GM12878 (cell line): ENCODE data around the gene RIPK4. TPM values are rescaled to one million over a fixed set of nuclear protein-coding genes. Genes with fewer than 3 reads are reported as not detected.

Experiments
- ATAC-seq: fragments of 200-7000 bp; cut with Tn5 transposase; 3 replicates; pipeline ENCODE4 v1.9.1; 2020; ENCODE audit warnings: mild to moderate bottlenecking, moderate library complexity
- BruUV-seq: library from RNA; stranded (reverse); fragments of 400-500 nt; replicated peaks from 2 replicates; lab custom pipeline; 2021; lab: Mats Ljungman, UMichigan
- CTCF ChIA-PET: fragments of 300-600 bp; sonication (Branson Sonifier 250); formaldehyde crosslinking; extraction: SDS; loops from one replicate; lab custom pipeline; 2021; ENCODE audit warnings: inconsistent platforms; lab: Yijun Ruan, JAX
- POLR2A ChIA-PET: fragments of 350-600 bp; formaldehyde crosslinking; extraction: SDS; loops from one replicate; lab custom pipeline; 2021; ENCODE audit warnings: inconsistent platforms; lab: Charles Lee
- RAD21 ChIA-PET: fragments of 300-600 bp; sonication (Branson Sonifier 250); formaldehyde crosslinking; loops from one replicate; lab custom pipeline; 2023; ENCODE audit warnings: antibody characterized with exemption; ENCODE audit not compliant: unreplicated experiment; lab: Charles Lee
- SMC1A ChIA-PET: fragments of 300-600 bp; sonication (Branson Sonifier 250); formaldehyde crosslinking; loops from one replicate; lab custom pipeline; 2023; ENCODE audit not compliant: unreplicated experiment, uncharacterized antibody; lab: Charles Lee
- DNase-seq: peaks from one replicate; pipeline ENCODE4 v3.0.0-alpha.2; 2011; ENCODE audit warnings: low read depth, low spot score
- FAIRE-seq: peaks from 3 replicates; lab custom pipeline; 2011; peaks lifted over from hg19 to GRCh38; lab: Jason Lieb, UNC
- H2AFZ ChIP-seq: 2 replicates; pipeline ENCODE4 v1.6.0; 2011; ENCODE audit warnings: low read depth, low read length, control low read depth; ENCODE audit not compliant: control insufficient read depth
- H3K27ac ChIP-seq: 2 replicates; pipeline ENCODE4 v1.5.1; 2011; ENCODE audit warnings: control low read depth; ENCODE audit not compliant: control insufficient read depth, insufficient read depth
- H3K27me3 ChIP-seq, 2 experiments: replicated peaks in 1 of 2; 2 replicates each; pipeline versions ENCODE4 v1.6.0 to v1.6.1; 2011; ENCODE audit warnings: low read length in 1 of 2; ENCODE audit not compliant: control insufficient read depth in 2 of 2, insufficient read depth in 2 of 2
- H3K36me3 ChIP-seq, 2 experiments: 2 replicates each; pipeline ENCODE4 v1.5.1; 2011; ENCODE audit warnings: low read length in 1 of 2; ENCODE audit not compliant: control insufficient read depth in 2 of 2, insufficient read depth in 2 of 2
- H3K4me1 ChIP-seq: 2 replicates; pipeline ENCODE4 v1.6.1; 2011; ENCODE audit warnings: mild to moderate bottlenecking, low read length, moderate library complexity, mixed read lengths; ENCODE audit not compliant: control insufficient read depth, insufficient read depth
- H3K4me2 ChIP-seq: 2 replicates; pipeline ENCODE4 v1.6.0; 2011; ENCODE audit warnings: control low read depth; ENCODE audit not compliant: control insufficient read depth, insufficient read depth
- H3K4me3 ChIP-seq: fragments of 200-600 bp; sonication (generic); 2 replicates; pipeline ENCODE4 v1.5.1; 2016
- H3K79me2 ChIP-seq: 2 replicates; pipeline ENCODE4 v1.6.0; 2011; ENCODE audit warnings: low read length; ENCODE audit not compliant: control insufficient read depth, insufficient read depth
- H3K9ac ChIP-seq: 2 replicates; pipeline ENCODE4 v1.8.0; 2011; ENCODE audit warnings: low read length, control low read depth, mixed read lengths; ENCODE audit not compliant: control insufficient read depth, insufficient read depth
- H3K9me3 ChIP-seq: replicated peaks from 3 replicates; pipeline ENCODE4 v1.5.1; 2011; ENCODE audit warnings: mild to moderate bottlenecking, low read length; ENCODE audit not compliant: control insufficient read depth, insufficient read depth
- H4K20me1 ChIP-seq: 2 replicates; pipeline ENCODE4 v1.6.0; 2011; ENCODE audit not compliant: control insufficient read depth, insufficient read depth
- HDAC2 ChIP-seq: fragments of 200-600 bp; sonication (generic); IDR thresholded peaks from 2 replicates; pipeline ENCODE4 v1.6.1; 2017
- HDAC6 ChIP-seq: fragments of 200-600 bp; sonication (generic); IDR thresholded peaks from one replicate; pipeline ENCODE4 v1.8.0; 2017; ENCODE audit warnings: antibody characterized with exemption; ENCODE audit not compliant: unreplicated experiment
- NFIC ChIP-seq: IDR thresholded peaks from 2 replicates; pipeline ENCODE4 v1.6.1; 2012; ENCODE audit warnings: low read depth, mild to moderate bottlenecking, inconsistent platforms, low read length, moderate library complexity
- SREBF2 ChIP-seq: IDR thresholded peaks from 2 replicates; pipeline ENCODE4 v1.6.1; 2012; ENCODE audit warnings: mild to moderate bottlenecking, low read length
- TCF12 ChIP-seq: IDR thresholded peaks from 2 replicates; pipeline ENCODE4 v1.6.1; 2011; ENCODE audit warnings: low read depth, mild to moderate bottlenecking, low read length
- WGBS: methylation state at CpG from one replicate; pipeline ENCODE4 v1.1.6; 2016; ENCODE audit warnings: low lambda C conversion rate; ENCODE audit not compliant: insufficient replicate concordance, insufficient coverage; ENCODE audit errors: missing lambda C conversion rate; 5-methylcytosine and 5-hydroxymethylcytosine counted together
- in situ Hi-C: fragments of 300-500 bp; cut with MboI; formaldehyde crosslinking; loops from 9 replicates; pipeline ENCODE4 v1.14.3; 2018; ENCODE audit warnings: mixed read lengths
- intact Hi-C: fragments of 100-400 bp; cut with micrococcal nuclease; formaldehyde crosslinking; loops from one replicate; pipeline ENCODE4 v1.14.2; 2022; ENCODE audit not compliant: unreplicated experiment
- polyA plus RNA-seq, 11 experiments: library from polyadenylated mRNA; depleted of rRNA in 4 of 11; unstranded in 6 of 11; stranded (reverse) in 5 of 11; fragments of >200 nt; fragmentation: Nextera tagmentation in 4 of 11; fragmentation: Illumina TruSeq in 1 of 11; extraction: Ambion mirVana in 4 of 11; extraction: Trizol in 1 of 11; gene quantifications; 1 replicate in 1 of 11; 2 replicates in 10 of 11; pipeline versions ENCODE4 v1.2.1 to v1.2.3, GENCODE V29; 2011 to 2016; ENCODE audit warnings: inconsistent platforms in 2 of 11, missing spikeins in 2 of 11, low read depth in 1 of 11
- total RNA-seq, 4 experiments: library from RNA; depleted of rRNA in 3 of 4; stranded (reverse); fragments of >200 nt in 3 of 4; fragmentation: Illumina TruSeq in 1 of 4; extraction: Trizol in 1 of 4; gene quantifications; 2 replicates each; pipeline versions ENCODE4 v1.2.1 to v1.2.3, GENCODE V29; 2013 to 2021
- TF ChIP-seq, protein P1 (sequence below): fragments of 450-650 bp; IDR thresholded peaks from 2 replicates; pipeline ENCODE4 v1.6.1; 2017; ENCODE audit warnings: antibody characterized with exemption, mild to moderate bottlenecking, moderate library complexity
- TF ChIP-seq, protein P2 (sequence below): fragments of 450-650 bp; IDR thresholded peaks from 2 replicates; pipeline ENCODE4 v1.6.1; 2017; ENCODE audit warnings: low read depth, mild to moderate bottlenecking, moderate library complexity
- TF ChIP-seq, protein P3 (sequence below): fragments of 150-350 bp; IDR thresholded peaks from 2 replicates; pipeline ENCODE4 v1.6.1; 2016; ENCODE audit warnings: low read depth, low read length
- TF ChIP-seq, protein P4 (sequence below): IDR thresholded peaks from 2 replicates; pipeline ENCODE4 v1.6.1; 2012; ENCODE audit warnings: low read depth, low read length, improper control_type of control experiment
- TF ChIP-seq, protein P5 (sequence below): fragments of 450-650 bp; IDR thresholded peaks from 2 replicates; pipeline ENCODE4 v1.6.1; 2017; ENCODE audit warnings: borderline replicate concordance
- TF ChIP-seq, protein P6 (sequence below): fragments of 450-650 bp; IDR thresholded peaks from 2 replicates; pipeline ENCODE4 v1.6.1; 2014; ENCODE audit warnings: mild to moderate bottlenecking

RIPK4 gene
- total and polyA plus RNA-seq, 10 of the 15 experiments (the other 5 are each of a cell fraction or from before 2014, with no cell fraction given) = 0.05 TPM; not detected in 9

DNA sequence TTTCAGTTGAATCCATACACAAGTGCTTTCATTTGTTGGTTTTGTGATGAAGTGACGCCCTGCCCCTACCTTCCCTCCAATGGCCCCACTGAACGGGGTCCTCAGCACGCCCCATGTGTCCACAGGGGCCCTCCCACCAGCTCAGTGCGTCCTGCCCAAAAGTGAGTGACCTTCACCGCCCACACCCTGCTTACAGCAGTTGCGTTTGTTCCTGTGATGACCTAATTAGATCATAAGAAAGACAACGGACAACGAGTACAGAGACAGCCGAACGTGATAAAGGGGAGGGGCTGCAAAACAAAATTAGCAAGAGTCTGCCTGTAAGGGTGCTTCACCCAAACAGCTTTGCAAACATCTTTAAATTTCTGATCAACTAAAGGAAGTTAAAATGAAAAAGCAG, 38.2 kb upstream of the RIPK4 start (continued):
- TF ChIP-seq, protein P1, sequence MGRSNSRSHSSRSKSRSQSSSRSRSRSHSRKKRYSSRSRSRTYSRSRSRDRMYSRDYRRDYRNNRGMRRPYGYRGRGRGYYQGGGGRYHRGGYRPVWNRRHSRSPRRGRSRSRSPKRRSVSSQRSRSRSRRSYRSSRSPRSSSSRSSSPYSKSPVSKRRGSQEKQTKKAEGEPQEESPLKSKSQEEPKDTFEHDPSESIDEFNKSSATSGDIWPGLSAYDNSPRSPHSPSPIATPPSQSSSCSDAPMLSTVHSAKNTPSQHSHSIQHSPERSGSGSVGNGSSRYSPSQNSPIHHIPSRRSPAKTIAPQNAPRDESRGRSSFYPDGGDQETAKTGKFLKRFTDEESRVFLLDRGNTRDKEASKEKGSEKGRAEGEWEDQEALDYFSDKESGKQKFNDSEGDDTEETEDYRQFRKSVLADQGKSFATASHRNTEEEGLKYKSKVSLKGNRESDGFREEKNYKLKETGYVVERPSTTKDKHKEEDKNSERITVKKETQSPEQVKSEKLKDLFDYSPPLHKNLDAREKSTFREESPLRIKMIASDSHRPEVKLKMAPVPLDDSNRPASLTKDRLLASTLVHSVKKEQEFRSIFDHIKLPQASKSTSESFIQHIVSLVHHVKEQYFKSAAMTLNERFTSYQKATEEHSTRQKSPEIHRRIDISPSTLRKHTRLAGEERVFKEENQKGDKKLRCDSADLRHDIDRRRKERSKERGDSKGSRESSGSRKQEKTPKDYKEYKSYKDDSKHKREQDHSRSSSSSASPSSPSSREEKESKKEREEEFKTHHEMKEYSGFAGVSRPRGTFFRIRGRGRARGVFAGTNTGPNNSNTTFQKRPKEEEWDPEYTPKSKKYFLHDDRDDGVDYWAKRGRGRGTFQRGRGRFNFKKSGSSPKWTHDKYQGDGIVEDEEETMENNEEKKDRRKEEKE = no peak
- TF ChIP-seq NFIC = no peak
- TF ChIP-seq TCF12 = no peak
- TF ChIP-seq, all 136 proteins: peak for 0

DNA sequence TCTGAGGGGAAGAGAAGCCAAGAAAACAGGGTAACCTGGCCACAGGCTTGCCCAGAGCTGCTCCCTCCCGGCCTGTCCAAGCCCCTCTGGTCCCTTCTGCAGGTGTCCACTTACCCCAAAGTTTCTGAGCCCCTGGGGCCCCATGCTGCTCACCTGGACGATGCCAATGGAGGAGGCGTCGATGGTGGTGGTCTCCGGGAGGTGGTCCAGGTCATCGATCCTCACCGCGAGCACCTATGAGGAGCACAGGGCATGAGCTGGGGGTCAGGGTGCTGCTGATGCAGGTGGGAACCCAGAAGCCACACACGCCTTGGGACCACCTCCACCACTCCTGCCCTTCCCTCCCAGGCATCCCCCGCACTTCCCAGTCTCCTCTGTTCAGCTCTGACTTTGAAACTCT, 37.5 kb upstream of the RIPK4 start:
- Histone ChIP-seq H4K20me1 (no peaks in the 10 kb centered on the region), H3K79me2 (no peaks in the 10 kb centered on the region), H2AFZ (no peak overlapping the region), H3K9me3 (no peaks in the 10 kb centered on the region; the same call in 2 of the 3 replicates), H3K9ac (no peak overlapping the region), H3K27ac (no peak overlapping the region), H3K4me1 (no peaks in the 10 kb centered on the region), H3K36me3 (peaks cover 22 to 44% of the 10 kb centered on the region in 2 experiments), H3K4me3 (no peak overlapping the region), H3K4me2 (no peak overlapping the region), H3K27me3 (no peaks in the 10 kb centered on the region)
- no peak for DNase-seq
- ATAC-seq = no peak
- in situ Hi-C loops (no loop called here), intact Hi-C loops (no loop called here)
- FAIRE-seq = no peak
- WGBS = 99% methylated on average over 10 of the region's 10 CpGs
- BruUV-seq = no TSS peak
- CTCF ChIA-PET = no interaction called here
- SMC1A ChIA-PET = no interaction called here
- RAD21 ChIA-PET = interaction anchor here (1.3 kb wide), 1 partner anchor 521 kb away, joined by 5 read pairs; no protein-coding TSS in a partner anchor
- POLR2A ChIA-PET = no interaction called here
- TF ChIP-seq, protein P2, sequence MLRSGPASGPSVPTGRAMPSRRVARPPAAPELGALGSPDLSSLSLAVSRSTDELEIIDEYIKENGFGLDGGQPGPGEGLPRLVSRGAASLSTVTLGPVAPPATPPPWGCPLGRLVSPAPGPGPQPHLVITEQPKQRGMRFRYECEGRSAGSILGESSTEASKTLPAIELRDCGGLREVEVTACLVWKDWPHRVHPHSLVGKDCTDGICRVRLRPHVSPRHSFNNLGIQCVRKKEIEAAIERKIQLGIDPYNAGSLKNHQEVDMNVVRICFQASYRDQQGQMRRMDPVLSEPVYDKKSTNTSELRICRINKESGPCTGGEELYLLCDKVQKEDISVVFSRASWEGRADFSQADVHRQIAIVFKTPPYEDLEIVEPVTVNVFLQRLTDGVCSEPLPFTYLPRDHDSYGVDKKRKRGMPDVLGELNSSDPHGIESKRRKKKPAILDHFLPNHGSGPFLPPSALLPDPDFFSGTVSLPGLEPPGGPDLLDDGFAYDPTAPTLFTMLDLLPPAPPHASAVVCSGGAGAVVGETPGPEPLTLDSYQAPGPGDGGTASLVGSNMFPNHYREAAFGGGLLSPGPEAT = no peak
- no peak for TF ChIP-seq HDAC2
- no peak for TF ChIP-seq SREBF2
- no peak for TF ChIP-seq HDAC6
- TF ChIP-seq, protein P3, sequence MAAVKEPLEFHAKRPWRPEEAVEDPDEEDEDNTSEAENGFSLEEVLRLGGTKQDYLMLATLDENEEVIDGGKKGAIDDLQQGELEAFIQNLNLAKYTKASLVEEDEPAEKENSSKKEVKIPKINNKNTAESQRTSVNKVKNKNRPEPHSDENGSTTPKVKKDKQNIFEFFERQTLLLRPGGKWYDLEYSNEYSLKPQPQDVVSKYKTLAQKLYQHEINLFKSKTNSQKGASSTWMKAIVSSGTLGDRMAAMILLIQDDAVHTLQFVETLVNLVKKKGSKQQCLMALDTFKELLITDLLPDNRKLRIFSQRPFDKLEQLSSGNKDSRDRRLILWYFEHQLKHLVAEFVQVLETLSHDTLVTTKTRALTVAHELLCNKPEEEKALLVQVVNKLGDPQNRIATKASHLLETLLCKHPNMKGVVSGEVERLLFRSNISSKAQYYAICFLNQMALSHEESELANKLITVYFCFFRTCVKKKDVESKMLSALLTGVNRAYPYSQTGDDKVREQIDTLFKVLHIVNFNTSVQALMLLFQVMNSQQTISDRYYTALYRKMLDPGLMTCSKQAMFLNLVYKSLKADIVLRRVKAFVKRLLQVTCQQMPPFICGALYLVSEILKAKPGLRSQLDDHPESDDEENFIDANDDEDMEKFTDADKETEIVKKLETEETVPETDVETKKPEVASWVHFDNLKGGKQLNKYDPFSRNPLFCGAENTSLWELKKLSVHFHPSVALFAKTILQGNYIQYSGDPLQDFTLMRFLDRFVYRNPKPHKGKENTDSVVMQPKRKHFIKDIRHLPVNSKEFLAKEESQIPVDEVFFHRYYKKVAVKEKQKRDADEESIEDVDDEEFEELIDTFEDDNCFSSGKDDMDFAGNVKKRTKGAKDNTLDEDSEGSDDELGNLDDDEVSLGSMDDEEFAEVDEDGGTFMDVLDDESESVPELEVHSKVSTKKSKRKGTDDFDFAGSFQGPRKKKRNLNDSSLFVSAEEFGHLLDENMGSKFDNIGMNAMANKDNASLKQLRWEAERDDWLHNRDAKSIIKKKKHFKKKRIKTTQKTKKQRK = no peak
- TF ChIP-seq, protein P4, sequence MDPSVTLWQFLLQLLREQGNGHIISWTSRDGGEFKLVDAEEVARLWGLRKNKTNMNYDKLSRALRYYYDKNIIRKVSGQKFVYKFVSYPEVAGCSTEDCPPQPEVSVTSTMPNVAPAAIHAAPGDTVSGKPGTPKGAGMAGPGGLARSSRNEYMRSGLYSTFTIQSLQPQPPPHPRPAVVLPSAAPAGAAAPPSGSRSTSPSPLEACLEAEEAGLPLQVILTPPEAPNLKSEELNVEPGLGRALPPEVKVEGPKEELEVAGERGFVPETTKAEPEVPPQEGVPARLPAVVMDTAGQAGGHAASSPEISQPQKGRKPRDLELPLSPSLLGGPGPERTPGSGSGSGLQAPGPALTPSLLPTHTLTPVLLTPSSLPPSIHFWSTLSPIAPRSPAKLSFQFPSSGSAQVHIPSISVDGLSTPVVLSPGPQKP = no peak
- TF ChIP-seq, protein P5, sequence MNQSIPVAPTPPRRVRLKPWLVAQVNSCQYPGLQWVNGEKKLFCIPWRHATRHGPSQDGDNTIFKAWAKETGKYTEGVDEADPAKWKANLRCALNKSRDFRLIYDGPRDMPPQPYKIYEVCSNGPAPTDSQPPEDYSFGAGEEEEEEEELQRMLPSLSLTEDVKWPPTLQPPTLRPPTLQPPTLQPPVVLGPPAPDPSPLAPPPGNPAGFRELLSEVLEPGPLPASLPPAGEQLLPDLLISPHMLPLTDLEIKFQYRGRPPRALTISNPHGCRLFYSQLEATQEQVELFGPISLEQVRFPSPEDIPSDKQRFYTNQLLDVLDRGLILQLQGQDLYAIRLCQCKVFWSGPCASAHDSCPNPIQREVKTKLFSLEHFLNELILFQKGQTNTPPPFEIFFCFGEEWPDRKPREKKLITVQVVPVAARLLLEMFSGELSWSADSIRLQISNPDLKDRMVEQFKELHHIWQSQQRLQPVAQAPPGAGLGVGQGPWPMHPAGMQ = no peak
- TF ChIP-seq, protein P6, sequence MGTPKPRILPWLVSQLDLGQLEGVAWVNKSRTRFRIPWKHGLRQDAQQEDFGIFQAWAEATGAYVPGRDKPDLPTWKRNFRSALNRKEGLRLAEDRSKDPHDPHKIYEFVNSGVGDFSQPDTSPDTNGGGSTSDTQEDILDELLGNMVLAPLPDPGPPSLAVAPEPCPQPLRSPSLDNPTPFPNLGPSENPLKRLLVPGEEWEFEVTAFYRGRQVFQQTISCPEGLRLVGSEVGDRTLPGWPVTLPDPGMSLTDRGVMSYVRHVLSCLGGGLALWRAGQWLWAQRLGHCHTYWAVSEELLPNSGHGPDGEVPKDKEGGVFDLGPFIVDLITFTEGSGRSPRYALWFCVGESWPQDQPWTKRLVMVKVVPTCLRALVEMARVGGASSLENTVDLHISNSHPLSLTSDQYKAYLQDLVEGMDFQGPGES = no peak
